ENCODE measurements around the gene PIPOX. TPM values are rescaled to one million over a fixed set of nuclear protein-coding genes. Genes with fewer than 3 reads are reported as not detected.

PIPOX gene
- total and polyA plus RNA-seq, 2 donors from 2014 or later: 2.8 to 78.0 TPM

- Histone ChIP-seq H3K9me3 (ENCODE audit: control insufficient read depth in 2 of 3, insufficient read depth in 1 of 3, low read length in 3 of 3) (no peaks in the 10 kb centered on the region), H3K4me1 (ENCODE audit: control insufficient read depth in 2 of 3, insufficient read depth in 2 of 3, low read depth in 1 of 3, low read length in 3 of 3) (peaks cover 0 to 7% (median 0%) of the 10 kb centered on the region in 3 donors), H3K9ac (ENCODE audit: low read length in 3 of 3) (no peak overlapping the region), H3K27ac (ENCODE audit: low read depth in 2 of 2, low read length in 2 of 2) (no peak overlapping the region), H3K4me3 (ENCODE audit: low read length in 3 of 3) (no peak overlapping the region), H3K36me3 (ENCODE audit: control insufficient read depth in 2 of 3, insufficient read depth in 3 of 3, low read length in 3 of 3) (peaks cover 0 to 5% (median 0%) of the 10 kb centered on the region in 3 donors), H3K27me3 (ENCODE audit: control insufficient read depth, insufficient read depth, low read length) (no peaks in the 10 kb centered on the region)
- DNase-seq: no peak
- intact Hi-C loops (cut with DNase I): no loop called here
- TF ChIP-seq, protein P1, sequence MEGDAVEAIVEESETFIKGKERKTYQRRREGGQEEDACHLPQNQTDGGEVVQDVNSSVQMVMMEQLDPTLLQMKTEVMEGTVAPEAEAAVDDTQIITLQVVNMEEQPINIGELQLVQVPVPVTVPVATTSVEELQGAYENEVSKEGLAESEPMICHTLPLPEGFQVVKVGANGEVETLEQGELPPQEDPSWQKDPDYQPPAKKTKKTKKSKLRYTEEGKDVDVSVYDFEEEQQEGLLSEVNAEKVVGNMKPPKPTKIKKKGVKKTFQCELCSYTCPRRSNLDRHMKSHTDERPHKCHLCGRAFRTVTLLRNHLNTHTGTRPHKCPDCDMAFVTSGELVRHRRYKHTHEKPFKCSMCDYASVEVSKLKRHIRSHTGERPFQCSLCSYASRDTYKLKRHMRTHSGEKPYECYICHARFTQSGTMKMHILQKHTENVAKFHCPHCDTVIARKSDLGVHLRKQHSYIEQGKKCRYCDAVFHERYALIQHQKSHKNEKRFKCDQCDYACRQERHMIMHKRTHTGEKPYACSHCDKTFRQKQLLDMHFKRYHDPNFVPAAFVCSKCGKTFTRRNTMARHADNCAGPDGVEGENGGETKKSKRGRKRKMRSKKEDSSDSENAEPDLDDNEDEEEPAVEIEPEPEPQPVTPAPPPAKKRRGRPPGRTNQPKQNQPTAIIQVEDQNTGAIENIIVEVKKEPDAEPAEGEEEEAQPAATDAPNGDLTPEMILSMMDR (IDR thresholded peaks at IDR 0.05; ENCODE audit: borderline replicate concordance, extremely low read depth, insufficient read depth): no peak
- FAIRE-seq: no peak
Measured at GRCh38 chr17:29051194-29051593, 8.3 kb downstream of the PIPOX start.

- Histone ChIP-seq H3K4me3 (ENCODE audit: low read length in 3 of 3) (no peak overlapping the region), H3K36me3 (ENCODE audit: control insufficient read depth in 2 of 3, insufficient read depth in 3 of 3, low read length in 3 of 3) (peaks cover 0 to 2% (median 0%) of the 10 kb centered on the region in 3 donors), H3K9ac (ENCODE audit: low read length in 3 of 3) (no peak overlapping the region), H3K27ac (ENCODE audit: low read depth in 2 of 2, low read length in 2 of 2) (no peak overlapping the region), H3K9me3 (ENCODE audit: control insufficient read depth in 2 of 3, insufficient read depth in 1 of 3, low read length in 3 of 3) (no peaks in the 10 kb centered on the region), H3K27me3 (ENCODE audit: control insufficient read depth, insufficient read depth, low read length) (no peaks in the 10 kb centered on the region), H3K4me1 (ENCODE audit: control insufficient read depth in 2 of 3, insufficient read depth in 2 of 3, low read depth in 1 of 3, low read length in 3 of 3) (peaks cover 0 to 2% (median 0%) of the 10 kb centered on the region in 3 donors)
- FAIRE-seq (no peak), DNase-seq (no peak)
- intact Hi-C loops (cut with DNase I): no loop called here
- TF ChIP-seq, protein P1 (IDR thresholded peaks at IDR 0.05; ENCODE audit: borderline replicate concordance, extremely low read depth, insufficient read depth): no peak
Measured at GRCh38 chr17:29051731-29052130, 8.8 kb downstream of the PIPOX start.

DNA sequence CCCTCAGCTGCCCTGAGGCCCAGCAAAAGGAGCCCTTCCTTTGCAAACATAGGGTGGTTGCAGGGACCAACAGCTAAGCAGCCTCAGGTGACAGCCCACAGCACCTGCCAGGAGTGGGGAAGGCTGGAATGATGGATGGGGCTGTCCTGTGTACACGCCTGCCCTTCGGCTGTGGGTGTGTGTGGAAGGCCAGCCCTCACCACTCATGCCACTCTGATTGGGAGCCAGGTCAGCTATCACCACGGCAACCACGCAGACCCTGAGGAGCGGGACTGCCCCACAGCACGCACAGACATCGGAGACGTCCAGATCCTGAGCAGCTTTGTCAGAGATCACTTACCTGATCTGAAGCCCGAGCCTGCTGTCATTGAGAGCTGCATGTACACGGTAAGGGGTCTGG, 11.9 kb downstream of the PIPOX start:
- Histone ChIP-seq H3K36me3 (ENCODE audit: control insufficient read depth in 2 of 3, insufficient read depth in 3 of 3, low read length in 3 of 3) (peaks cover 0 to 5% (median 2%) of the 10 kb centered on the region in 3 donors), H3K9me3 (ENCODE audit: control insufficient read depth in 2 of 3, insufficient read depth in 1 of 3, low read length in 3 of 3) (no peaks in the 10 kb centered on the region), H3K4me1 (ENCODE audit: control insufficient read depth in 2 of 3, insufficient read depth in 2 of 3, low read depth in 1 of 3, low read length in 3 of 3) (peaks cover 0 to 2% (median 0%) of the 10 kb centered on the region in 3 donors), H3K9ac (ENCODE audit: low read length in 3 of 3) (no peak overlapping the region), H3K27me3 (ENCODE audit: control insufficient read depth, insufficient read depth, low read length) (no peaks in the 10 kb centered on the region), H3K27ac (ENCODE audit: low read depth in 2 of 2, low read length in 2 of 2) (no peak overlapping the region), H3K4me3 (ENCODE audit: low read length in 3 of 3) (no peak overlapping the region)
- DNase-seq (peak in 4 of 5 donors; percentile 50 to 76 (median 64)), FAIRE-seq (no peak)
- intact Hi-C loops (cut with DNase I): no loop called here
- TF ChIP-seq, protein P1 (IDR thresholded peaks at IDR 0.05; ENCODE audit: borderline replicate concordance, extremely low read depth, insufficient read depth): no peak

DNA sequence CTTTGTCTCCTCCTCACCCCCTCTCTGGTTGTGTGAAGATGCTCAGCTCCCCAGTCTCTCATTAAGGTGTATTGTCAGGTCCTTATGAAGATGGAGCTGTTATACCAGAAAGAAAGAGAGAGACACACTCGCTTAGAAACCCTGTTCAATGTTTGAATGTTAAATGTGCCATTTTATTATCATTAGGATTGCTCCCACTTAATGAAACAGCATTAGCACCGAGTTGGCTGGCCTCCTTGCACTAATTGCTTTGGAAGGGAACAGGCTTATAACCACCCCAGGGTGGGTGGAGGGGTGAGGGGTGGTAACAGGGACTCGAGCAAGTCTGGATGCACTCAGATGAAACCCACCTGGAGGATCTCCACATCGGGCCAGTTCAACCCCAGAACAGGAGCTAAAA, 14.4 kb downstream of the PIPOX start:
- intact Hi-C loops (cut with DNase I): no loop called here
- no peak overlapping the region for H3K9ac ChIP-seq (ENCODE audit: low read length in 3 of 3)
- H3K27me3 ChIP-seq (ENCODE audit: control insufficient read depth, insufficient read depth, low read length): no peaks in the 10 kb centered on the region
- no peak for FAIRE-seq
- no peak for DNase-seq
- no peaks in the 10 kb centered on the region for H3K4me1 ChIP-seq (ENCODE audit: control insufficient read depth in 2 of 3, insufficient read depth in 2 of 3, low read depth in 1 of 3, low read length in 3 of 3)
- TF ChIP-seq, protein P1 (IDR thresholded peaks at IDR 0.05; ENCODE audit: borderline replicate concordance, extremely low read depth, insufficient read depth): no peak
- peaks cover 0 to 5% (median 2%) of the 10 kb centered on the region in 3 donors for H3K36me3 ChIP-seq (ENCODE audit: control insufficient read depth in 2 of 3, insufficient read depth in 3 of 3, low read length in 3 of 3)
- H3K9me3 ChIP-seq (ENCODE audit: control insufficient read depth in 2 of 3, insufficient read depth in 1 of 3, low read length in 3 of 3): no peaks in the 10 kb centered on the region
- no peak overlapping the region for H3K27ac ChIP-seq (ENCODE audit: low read depth in 2 of 2, low read length in 2 of 2)
- H3K4me3 ChIP-seq (ENCODE audit: low read length in 3 of 3): no peak overlapping the region

All from kidney (tissue), 14 donors.